Tibial artery (tissue), 4 donors: ENCODE results near the gene MBIP.
"Not testable (repeated sequence)": the region's sequence is repeated elsewhere in the genome, so short reads cannot be mapped to it uniquely, and the experiment has no call there.

ENCODE experiments used
- DNase-seq, 2 donors: peaks; one replicate each; pipeline ENCODE4 v3.0.0-alpha.2; 2019
- H3K27ac ChIP-seq, 2 donors: fragments of 200-600 bp; sonication (generic) in 1 of 2; 1 replicate in 1 of 2; 2 replicates in 1 of 2; pipeline ENCODE4 v1.5.1; 2018 to 2019; ENCODE audit warnings: mild to moderate bottlenecking in 1 of 2
- H3K27me3 ChIP-seq, 2 donors: fragments of 200-600 bp; sonication (generic) in 1 of 2; one replicate each; pipeline versions ENCODE4 v1.5.1 to v1.6.0; 2016 to 2019
- H3K36me3 ChIP-seq, 3 donors: fragments of 200-600 bp; sonication (generic) in 2 of 3; one replicate each; pipeline ENCODE4 v1.5.1; 2016 to 2019; ENCODE audit warnings: mild to moderate bottlenecking in 2 of 3
- H3K4me1 ChIP-seq, 4 donors: fragments of 200-600 bp; sonication (generic) in 2 of 4; 1 replicate in 3 of 4; 2 replicates in 1 of 4; pipeline ENCODE4 v1.5.1; 2016 to 2019
- H3K4me3 ChIP-seq, 2 donors: fragments of 200-600 bp; sonication (generic) in 1 of 2; 1 replicate in 1 of 2; 2 replicates in 1 of 2; pipeline ENCODE4 v1.5.1; 2018 to 2019; ENCODE audit warnings: mild to moderate bottlenecking in 2 of 2
- H3K9me3 ChIP-seq, 3 donors: fragments of 200-600 bp; sonication (generic) in 1 of 3; one replicate each; pipeline ENCODE4 v1.5.1; 2016 to 2019
- CTCF ChIP-seq, 2 experiments: fragments of 200-600 bp in 1 of 2; fragments of 450-650 bp in 1 of 2; IDR thresholded peaks; one replicate each; pipeline ENCODE4 v1.5.1; 2017 to 2019; ENCODE audit warnings: antibody characterized with exemption in 2 of 2, mild to moderate bottlenecking in 1 of 2, moderate library complexity in 1 of 2
- intact Hi-C: fragments of 100-400 bp; cut with DNase I; formaldehyde crosslinking; loops from one replicate; pipeline ENCODE4 v1.15.0; 2023; ENCODE audit warnings: low total_unique reads

The MBIP gene

GRCh38 chr14:36361210-36361853 is 40.9 kb upstream of the MBIP start:
- TF ChIP-seq CTCF (IDR thresholded peaks at IDR 0.05): no peak
- no peaks in the 10 kb centered on the region for H3K36me3 ChIP-seq
- no peak overlapping the region for H3K27ac ChIP-seq
- H3K4me3 ChIP-seq: no peak overlapping the region
- no peaks in the 10 kb centered on the region for H3K27me3 ChIP-seq
- no peaks in the 10 kb centered on the region for H3K9me3 ChIP-seq
- intact Hi-C loops: no loop called here
- no peaks in the 10 kb centered on the region for H3K4me1 ChIP-seq
- no peak for DNase-seq

- peaks cover 0 to 9% (median 7%) of the 10 kb centered on the region in 3 donors for H3K9me3 ChIP-seq
- TF ChIP-seq CTCF (IDR thresholded peaks at IDR 0.05): no peak
- no peak for DNase-seq
- H3K27ac ChIP-seq: no peak overlapping the region
- no peaks in the 10 kb centered on the region for H3K27me3 ChIP-seq
- intact Hi-C loops: no loop called here
- no peaks in the 10 kb centered on the region for H3K36me3 ChIP-seq
- no peak overlapping the region for H3K4me3 ChIP-seq
- no peaks in the 10 kb centered on the region for H3K4me1 ChIP-seq
Observed at GRCh38 chr14:36356862-36357261, 36.4 kb upstream of the MBIP start.

- Histone ChIP-seq H3K4me3 (no peak overlapping the region), H3K27ac (no peak overlapping the region), H3K9me3 (no peaks in the 10 kb centered on the region), H3K4me1 (no peaks in the 10 kb centered on the region), H3K27me3 (no peaks in the 10 kb centered on the region), H3K36me3 (no peaks in the 10 kb centered on the region)
- no peak for TF ChIP-seq CTCF (IDR thresholded peaks at IDR 0.05)
- DNase-seq: no peak
- intact Hi-C loops: no loop called here
Observed at GRCh38 chr14:36346052-36346451, 25.6 kb upstream of the MBIP start.

GRCh38 chr14:36344211-36344610 is 23.8 kb upstream of the MBIP start:
- Histone ChIP-seq H3K27ac (no peak overlapping the region), H3K9me3 (no peaks in the 10 kb centered on the region)
- intact Hi-C loops: no loop called here

GRCh38 chr14:36341811-36342210 is 21.4 kb upstream of the MBIP start:
- H3K36me3 ChIP-seq, H3K27me3 ChIP-seq, H3K9me3 ChIP-seq, intact Hi-C loops, DNase-seq, H3K27ac ChIP-seq, H3K4me1 ChIP-seq, H3K4me3 ChIP-seq: not testable (repeated sequence)

More at GRCh38 chr14:36344211-36344610, 23.8 kb upstream of the MBIP start:
- Histone ChIP-seq H3K4me3 (no peak overlapping the region), H3K36me3 (no peaks in the 10 kb centered on the region), H3K27me3 (no peaks in the 10 kb centered on the region), H3K4me1 (no peaks in the 10 kb centered on the region)
- no peak for TF ChIP-seq CTCF (IDR thresholded peaks at IDR 0.05)
- no peak for DNase-seq

GRCh38 chr14:36340276-36340890 is 19.9 kb upstream of the MBIP start:
- intact Hi-C loops: no loop called here

More at GRCh38 chr14:36340276-36340890, 19.9 kb upstream of the MBIP start:
- Histone ChIP-seq H3K27ac (no peak overlapping the region), H3K4me3 (no peak overlapping the region), H3K9me3 (no peaks in the 10 kb centered on the region), H3K27me3 (no peaks in the 10 kb centered on the region), H3K4me1 (no peaks in the 10 kb centered on the region), H3K36me3 (no peaks in the 10 kb centered on the region)
- DNase-seq: no peak
- TF ChIP-seq CTCF (IDR thresholded peaks at IDR 0.05): no peak
